K562 (cell line): Measurements from ENCODE around the gene OLFM3.

Experiments
- ADNP ChIP-seq: fragments of 200-800 bp; sonication (Bioruptor generic); IDR thresholded peaks from 2 replicates; pipeline ENCODE4 v1.6.1; 2016; ENCODE audit warnings: missing genetic modification characterization, missing compliant biosample characterization
- BHLHE40 ChIP-seq: IDR thresholded peaks from 2 replicates; pipeline ENCODE4 v1.6.1; 2011; ENCODE audit warnings: low read length, improper control_type of control experiment
- CTCF ChIP-seq, 3 experiments: IDR thresholded peaks in 2 of 3; conservative IDR thresholded peaks in 1 of 3; 2 replicates each; pipeline ENCODE4 v1.5.1; 2011 to 2012; ENCODE audit warnings: low read length in 3 of 3, mild to moderate bottlenecking in 3 of 3, control low read depth in 2 of 3, improper control_type of control experiment in 1 of 3, inconsistent platforms in 1 of 3, low read depth in 1 of 3, mixed read lengths in 1 of 3, moderate library complexity in 1 of 3; ENCODE audit not compliant: insufficient read depth in 2 of 3
- REST ChIP-seq, 2 experiments: fragments of 450-650 bp; formaldehyde crosslinking in 1 of 2; IDR thresholded peaks; 2 replicates each; pipeline versions ENCODE4 v1.4.0 to v1.6.1; 2014 to 2020; ENCODE audit warnings: mild to moderate bottlenecking in 2 of 2, borderline replicate concordance in 1 of 2, low read depth in 1 of 2

GRCh38 chr1:101918277-101918676, 78.4 kb downstream of the OLFM3 start:
- TF ChIP-seq BHLHE40 (no peak), CTCF (IDR thresholded peaks at IDR 0.05 in 2 of 3, conservative IDR thresholded peaks at IDR 0.05 in 1 of 3; ENCODE audit: insufficient read depth in 2 of 3, low read depth in 1 of 3, low read length in 3 of 3) (no peak), ADNP (tag) (no peak), REST (IDR thresholded peaks at IDR 0.05; ENCODE audit: borderline replicate concordance) (no peak), REST (CRISPR knock-in tag; IDR thresholded peaks at IDR 0.05; ENCODE audit: low read depth) (no peak)
